Caki2 (cell line): ENCODE measurements around the gene KLLN. TPM values are rescaled to one million over a fixed set of nuclear protein-coding genes. Genes with fewer than 3 reads are reported as not detected.
"Not testable (repeated sequence)": the region's sequence is repeated elsewhere in the genome, so short reads cannot be mapped to it uniquely, and the experiment has no call there.

Experiments
- DNase-seq: peaks from one replicate; pipeline ENCODE4 v3.0.0-alpha.2; 2015; ENCODE audit warnings: low read depth
- in situ Hi-C: cut with HindIII; loops from 2 replicates; pipeline ENCODE4 v1.10.0; 2016; ENCODE audit warnings: low sequenced_read_pairs, low pct_unique_long_range_greater_than_20kb, mixed read lengths
- total RNA-seq: library from RNA; depleted of rRNA; stranded (reverse); fragments of >200 nt; shearing (Covaris generic); gene quantifications from 2 replicates; pipeline ENCODE4 v1.2.3, GENCODE V29; 2014; ENCODE audit warnings: low replicate concordance

Gene KLLN
- total RNA-seq, 1 experiment from 2014 or later, result 0.54 TPM

DNA sequence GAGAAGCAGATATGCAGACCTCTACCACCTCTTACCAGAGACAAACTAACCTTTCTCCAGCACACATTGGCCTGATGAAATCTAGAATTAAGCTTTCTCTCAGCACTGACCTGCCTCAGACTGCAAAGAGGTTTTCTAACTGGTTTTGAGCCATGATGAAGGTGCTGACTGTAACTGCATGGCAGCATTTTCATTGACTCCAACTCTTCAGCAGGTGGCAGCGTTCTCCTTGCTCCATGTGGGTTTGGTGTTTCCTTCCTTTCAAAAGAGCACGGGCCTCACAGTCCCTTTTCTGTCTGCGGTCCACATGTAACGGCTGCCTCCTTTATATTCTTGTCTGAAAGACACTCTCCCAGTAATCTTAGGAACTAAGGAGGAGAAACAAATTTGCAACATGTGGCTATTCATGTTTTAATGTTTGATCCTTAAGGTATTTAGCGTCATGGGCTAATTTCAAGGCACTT is 12.6 kb downstream of the KLLN start:
- DNase-seq, result peak; percentile 63
- in situ Hi-C loops, result loop anchor here (25.0 kb wide), 1 partner anchor 712 kb away; no protein-coding TSS in a partner anchor

GRCh38 chr10:87849001-87849400 is 14.3 kb downstream of the KLLN start:
- in situ Hi-C loops, result no loop called here
- DNase-seq, result peak; percentile 19

DNA sequence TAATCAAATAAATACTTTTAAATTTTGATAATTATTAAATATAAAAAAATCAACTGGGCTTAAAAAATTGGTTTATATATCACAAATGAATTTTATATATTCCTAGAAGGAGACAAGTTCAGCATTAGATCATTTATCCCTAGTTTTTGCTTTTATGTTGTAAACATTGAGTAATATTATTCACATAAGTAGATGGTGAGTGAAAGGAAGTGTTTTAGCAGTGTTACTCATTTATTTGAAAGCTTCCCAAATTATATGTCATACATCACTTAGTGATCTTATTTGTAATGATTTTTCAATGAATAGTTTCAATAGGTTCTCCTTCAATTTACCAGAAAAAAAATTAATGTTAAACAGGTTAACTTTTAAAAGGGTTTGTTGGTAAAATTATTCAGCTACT is 15.8 kb downstream of the KLLN start:
- in situ Hi-C loops, result no loop called here
- DNase-seq, result no peak

DNA sequence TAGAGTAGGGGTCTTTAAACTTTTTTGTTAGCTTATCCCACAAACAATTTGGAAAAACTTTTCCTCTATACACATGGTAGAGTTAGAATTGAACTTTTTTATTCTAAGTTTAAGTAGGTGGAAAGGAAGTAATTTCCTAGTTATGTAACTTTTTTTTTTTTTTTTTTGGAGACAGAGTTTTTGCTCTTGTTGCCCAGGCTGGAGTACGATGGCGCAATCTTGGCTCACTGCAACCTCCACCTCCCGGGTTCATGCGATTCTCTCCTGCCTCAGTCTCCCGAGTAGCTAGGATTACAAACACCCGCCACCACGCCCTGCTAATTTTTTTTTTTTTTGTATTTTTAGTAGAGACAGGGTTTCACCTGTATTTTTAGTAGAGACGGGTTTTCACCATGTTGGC is 16.6 kb downstream of the KLLN start:
- DNase-seq, in situ Hi-C loops: not testable (repeated sequence)

DNA sequence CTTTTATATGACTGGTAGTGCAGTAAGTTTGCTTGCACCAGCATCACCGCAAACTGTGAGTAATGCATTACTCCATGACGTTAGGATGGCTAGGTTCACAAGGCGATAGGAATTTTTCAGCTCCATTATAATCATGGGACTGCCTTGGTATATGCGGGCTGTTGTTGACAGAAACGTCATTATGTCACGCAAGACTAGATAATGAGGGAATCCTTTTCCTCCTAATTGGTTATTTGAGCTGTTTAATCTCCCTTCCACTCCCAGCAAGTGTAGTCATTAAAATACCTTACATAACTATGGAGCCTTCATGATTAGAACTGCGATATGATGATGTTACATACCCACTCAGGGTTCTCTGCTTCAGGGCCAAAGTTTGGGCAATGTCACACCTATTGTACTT is 17.3 kb downstream of the KLLN start:
- DNase-seq, result peak; percentile 91
- in situ Hi-C loops, result no loop called here

- in situ Hi-C loops, result no loop called here
- no peak for DNase-seq
Observed at GRCh38 chr10:87845624-87845998, 17.7 kb downstream of the KLLN start.

DNA sequence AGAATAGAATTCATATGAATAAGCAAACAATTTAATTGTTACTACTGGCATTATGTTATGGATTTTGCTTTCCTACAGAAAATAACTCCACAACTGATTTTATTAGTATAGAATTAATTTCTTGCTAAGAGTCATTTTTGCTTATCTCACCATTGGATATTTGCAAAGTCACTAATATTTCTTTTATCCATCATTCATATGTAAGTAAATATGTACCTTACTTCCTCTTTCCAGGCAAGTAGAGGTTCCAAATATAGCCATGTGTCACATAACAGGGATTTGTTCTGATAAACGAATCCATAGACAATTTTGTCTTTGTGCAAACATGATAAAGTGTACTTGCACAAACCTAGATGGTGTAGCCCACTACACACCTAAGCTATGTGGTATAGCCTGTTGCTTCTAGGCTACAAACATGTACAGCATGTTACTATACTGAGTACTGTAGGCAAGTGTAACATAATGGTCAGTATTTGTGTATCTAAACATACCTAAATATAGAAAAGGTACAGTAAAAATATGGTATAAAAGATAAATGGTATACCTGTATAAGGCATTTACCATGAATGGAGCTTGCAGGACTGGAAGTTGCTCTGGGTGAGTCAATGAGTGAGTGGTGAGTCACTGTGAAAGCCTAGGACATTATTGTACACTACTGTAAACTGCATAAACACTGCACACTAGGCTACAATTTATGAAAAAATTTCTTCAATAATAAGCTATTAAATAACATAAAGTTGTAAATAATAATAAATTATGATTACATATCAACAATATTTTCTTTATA is 18.3 kb downstream of the KLLN start:
- peak; percentile 49 for DNase-seq
- in situ Hi-C loops, result no loop called here

DNA sequence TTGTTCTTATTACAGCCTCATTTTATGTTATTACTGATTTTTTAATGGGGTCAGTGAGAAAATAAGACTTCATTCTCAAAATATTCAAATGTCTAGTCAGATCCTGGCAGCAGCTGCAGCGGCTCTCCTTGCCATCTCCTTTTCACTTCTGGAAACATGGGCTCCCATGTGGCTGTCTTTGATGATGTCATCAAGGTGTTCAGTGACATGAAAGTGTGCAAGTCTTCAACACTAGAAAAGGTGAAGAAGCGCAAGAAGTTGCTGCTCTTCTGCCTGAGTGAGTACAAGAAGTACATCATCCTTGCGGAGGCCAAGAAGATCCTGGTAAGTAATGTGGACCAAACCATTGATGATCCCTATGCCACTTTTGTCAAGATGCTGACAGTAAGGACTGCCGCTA is 19.6 kb downstream of the KLLN start:
- DNase-seq, result no peak
- in situ Hi-C loops, result no loop called here

DNA sequence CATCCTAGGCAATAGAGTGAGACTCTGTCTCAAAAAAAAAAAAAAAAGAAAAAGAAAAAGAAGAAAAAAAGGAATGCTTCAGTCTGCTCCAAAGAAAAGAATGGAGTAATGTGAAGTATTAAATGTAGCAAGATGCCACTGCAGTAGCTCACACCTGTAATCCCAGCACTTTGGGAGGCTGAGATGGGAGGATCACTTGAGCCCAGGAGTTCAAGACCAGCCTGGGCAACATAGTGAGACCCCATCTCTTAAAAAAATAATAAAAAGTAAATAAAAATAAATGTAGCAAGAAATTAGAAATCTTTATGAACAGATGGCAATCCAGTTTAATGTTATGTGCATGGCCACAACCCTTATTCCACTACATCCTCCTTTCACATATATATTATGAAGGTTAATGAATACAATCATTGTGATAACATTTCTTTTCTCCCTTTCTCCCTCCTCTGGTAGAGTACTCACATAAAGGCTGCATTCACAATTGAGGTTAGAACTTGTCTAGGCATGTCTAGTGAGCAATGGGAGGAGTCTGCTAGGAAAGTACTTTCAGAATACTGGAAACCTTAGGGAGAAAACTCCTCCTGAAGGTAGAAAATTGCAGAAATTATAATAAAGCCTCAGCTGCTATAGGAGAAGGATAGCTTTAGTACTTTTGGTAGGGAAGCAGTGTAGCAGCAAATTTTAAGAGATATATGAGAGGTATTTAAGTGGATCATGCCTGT is 20.4 kb downstream of the KLLN start:
- in situ Hi-C loops, result no loop called here
- peak; percentile 79 for DNase-seq

DNA sequence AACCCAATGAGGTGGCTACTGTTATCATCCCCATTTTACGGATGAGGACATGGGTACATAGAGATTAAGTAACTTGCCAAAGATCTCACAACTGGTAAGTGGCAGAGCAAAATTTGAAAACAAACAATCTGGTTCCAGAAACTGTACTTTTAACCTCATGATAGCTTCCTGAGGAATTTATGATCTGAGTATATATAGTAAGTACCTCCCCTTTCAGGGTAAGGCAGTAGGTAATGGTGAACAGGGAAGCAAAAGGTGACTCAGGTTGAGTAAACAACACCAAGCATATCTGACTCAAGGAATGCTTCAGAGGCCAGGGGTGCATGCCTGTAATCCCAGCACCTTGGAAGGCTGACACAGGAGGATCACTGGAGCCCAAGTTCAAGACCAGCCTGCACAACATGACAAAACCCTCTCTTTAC is 21.1 kb downstream of the KLLN start:
- DNase-seq, result peak; percentile 92
- in situ Hi-C loops, result no loop called here

- no peak for DNase-seq
- in situ Hi-C loops, result no loop called here
Observed at GRCh38 chr10:87841186-87841585, 22.1 kb downstream of the KLLN start.

- in situ Hi-C loops, result no loop called here
- no peak for DNase-seq
Observed at GRCh38 chr10:87838650-87839049, 24.7 kb downstream of the KLLN start.

GRCh38 chr10:87837445-87837844 is 25.9 kb downstream of the KLLN start:
- in situ Hi-C loops, result no loop called here
- DNase-seq, result no peak

- DNase-seq, result no peak
- in situ Hi-C loops, result no loop called here
Observed at GRCh38 chr10:87836098-87836497, 27.2 kb downstream of the KLLN start.

DNA sequence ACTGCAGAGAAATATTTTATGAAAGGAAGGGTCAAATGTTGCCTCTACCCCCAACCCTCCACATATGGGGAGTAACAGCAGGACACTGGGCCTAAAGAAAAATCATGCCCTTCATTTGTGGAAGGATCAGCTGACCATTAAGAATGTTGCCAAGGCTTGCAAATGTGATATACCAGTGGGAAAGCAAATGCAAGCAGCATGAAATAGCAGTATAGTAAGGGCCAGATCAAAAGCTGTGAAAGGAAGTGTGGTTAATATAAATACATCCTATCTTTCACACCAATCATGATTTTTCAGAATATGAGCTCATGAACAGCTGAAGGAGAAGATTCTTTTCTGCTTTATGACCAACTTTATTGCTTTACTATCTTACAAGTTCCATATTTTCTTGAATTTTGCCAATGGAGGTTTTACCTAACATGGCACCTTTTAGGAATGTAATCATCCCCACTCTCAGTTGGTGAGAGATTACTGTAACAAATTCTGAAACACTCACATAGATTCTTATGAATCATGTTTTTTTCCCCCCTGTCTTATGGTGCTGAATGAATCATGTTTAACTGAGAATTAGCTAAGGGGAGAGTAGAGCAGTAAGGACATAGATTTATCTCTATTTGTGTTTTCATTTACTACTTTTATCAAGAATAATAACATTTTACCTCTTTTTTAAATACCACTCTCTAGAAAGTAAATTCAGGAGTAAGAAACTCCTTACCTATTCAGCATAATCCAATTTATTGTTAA is 33.2 kb downstream of the KLLN start:
- no peak for DNase-seq
- in situ Hi-C loops, result no loop called here

GRCh38 chr10:87829051-87829450 is 34.3 kb downstream of the KLLN start:
- in situ Hi-C loops, result not testable (repeated sequence)

GRCh38 chr10:87827681-87828080 is 35.7 kb downstream of the KLLN start:
- no peak for DNase-seq
- in situ Hi-C loops, result no loop called here

More at GRCh38 chr10:87829051-87829450, 34.3 kb downstream of the KLLN start:
- DNase-seq, result not testable (repeated sequence)

- no peak for DNase-seq
- in situ Hi-C loops, result no loop called here
Observed at GRCh38 chr10:87826653-87827052, 36.7 kb downstream of the KLLN start.

- in situ Hi-C loops, result loop anchor here (10.0 kb wide), 1 partner anchor 84 kb away; no protein-coding TSS in a partner anchor
- DNase-seq, result no peak
Observed at GRCh38 chr10:87819289-87819585, 44.1 kb downstream of the KLLN start.
